ENCODE data around the gene TLR3. TPM values are rescaled to one million over a fixed set of nuclear protein-coding genes. Genes with fewer than 3 reads are reported as not detected.

Gene TLR3
- total RNA-seq: under 1 TPM; 0.11 to 0.33 TPM
- 5.2 TPM for polyA plus RNA-seq

GRCh38 chr4:186068581-186069348, at the start of gene TLR3:
TSS of gene TLR3 (plus strand) at chr4:186069156. CDS start at chr4:186076620, 7,464 bp downstream.
- DNase-seq: peak in 2 of 5 donors; percentile 4 to 17
- Histone ChIP-seq H3K36me3 (ENCODE audit: insufficient read depth, low read length) (no peaks in the 10 kb centered on the region), H3K9me3 (ENCODE audit: low read length) (no peaks in the 10 kb centered on the region), H3K4me1 (ENCODE audit: insufficient read depth, low read length) (peaks cover 16% of the 10 kb centered on the region), H3K4me3 (ENCODE audit: low read length) (peak within 1 kb of the TSS; percentile 67), H3K27me3 (ENCODE audit: insufficient read depth, low read length, poor library complexity, severe bottlenecking) (no peaks in the 10 kb centered on the region), H3K27ac (ENCODE audit: low read depth, low read length) (peak within 1 kb of the TSS; percentile 11)
- peak within 1 kb of the TSS; percentile 81 to 90 (median 83) for H3K4me3 Mint-ChIP-seq
- H3K27me3 Mint-ChIP-seq: peaks cover 4 to 17% of the 10 kb centered on the region in 2 donors
- H3K9me3 Mint-ChIP-seq: no peaks in the 10 kb centered on the region
- H3K36me3 Mint-ChIP-seq: no peaks in the 10 kb centered on the region
- ChIA-PET POLR2A (interaction anchor here (1.9 kb wide), 1 partner anchor 122 kb away, joined by 7 read pairs; the partner anchor contains the start of gene CYP4V2), CTCF (interaction anchor here (0.7 to 3.2 kb wide), 11 partner anchors 12 to 519 kb away, joined by 3 to 13 read pairs (median 4); partner anchors contain the start of gene CYP4V2)
- H3K27ac Mint-ChIP-seq: peak within 1 kb of the TSS; percentile 10 to 87 (median 77)
- peaks cover 28 to 36% (median 28%) of the 10 kb centered on the region in 3 donors for H3K4me1 Mint-ChIP-seq

- POLR2A ChIA-PET: interaction anchor here (0.6 kb wide), 1 partner anchor 42 kb away, joined by 3 read pairs; no protein-coding TSS in a partner anchor
- CTCF ChIA-PET: no interaction called here
- peaks cover 10 to 39% of the 10 kb centered on the region in 2 donors for H3K27me3 Mint-ChIP-seq
These were observed 49.7 kb upstream of the TLR3 start for GRCh38 chr4:186019269-186019668.

GRCh38 chr4:186020106-186020792, 48.7 kb upstream of the TLR3 start:
- Histone ChIP-seq H3K4me3 (ENCODE audit: low read length) (no peak overlapping the region), H3K4me1 (ENCODE audit: insufficient read depth, low read length) (no peaks in the 10 kb centered on the region), H3K9me3 (ENCODE audit: low read length) (no peaks in the 10 kb centered on the region), H3K27me3 (ENCODE audit: insufficient read depth, low read length, poor library complexity, severe bottlenecking) (no peaks in the 10 kb centered on the region), H3K36me3 (ENCODE audit: insufficient read depth, low read length) (no peaks in the 10 kb centered on the region), H3K27ac (ENCODE audit: low read depth, low read length) (no peak overlapping the region)
- POLR2A ChIA-PET: no interaction called here
- H3K27me3 Mint-ChIP-seq: peaks cover 7 to 40% of the 10 kb centered on the region in 2 donors
- DNase-seq: no peak
- H3K4me1 Mint-ChIP-seq: no peaks in the 10 kb centered on the region
- no peaks in the 10 kb centered on the region for H3K36me3 Mint-ChIP-seq
- H3K4me3 Mint-ChIP-seq: no peak overlapping the region
- H3K9me3 Mint-ChIP-seq: no peaks in the 10 kb centered on the region
- CTCF ChIA-PET: no interaction called here
- H3K27ac Mint-ChIP-seq: no peak overlapping the region

More at GRCh38 chr4:186019269-186019668, 49.7 kb upstream of the TLR3 start:
- Mint-ChIP-seq H3K27ac (peak overlapping the region in 1 of 8 donors; percentile 39), H3K36me3 (no peaks in the 10 kb centered on the region), H3K4me1 (no peaks in the 10 kb centered on the region), H3K9me3 (no peaks in the 10 kb centered on the region), H3K4me3 (no peak overlapping the region)
- Histone ChIP-seq H3K36me3 (ENCODE audit: insufficient read depth, low read length) (no peaks in the 10 kb centered on the region), H3K4me3 (ENCODE audit: low read length) (no peak overlapping the region), H3K4me1 (ENCODE audit: insufficient read depth, low read length) (no peaks in the 10 kb centered on the region), H3K9me3 (ENCODE audit: low read length) (no peaks in the 10 kb centered on the region), H3K27ac (ENCODE audit: low read depth, low read length) (no peak overlapping the region), H3K27me3 (ENCODE audit: insufficient read depth, low read length, poor library complexity, severe bottlenecking) (no peaks in the 10 kb centered on the region)
- no peak for DNase-seq

DNA sequence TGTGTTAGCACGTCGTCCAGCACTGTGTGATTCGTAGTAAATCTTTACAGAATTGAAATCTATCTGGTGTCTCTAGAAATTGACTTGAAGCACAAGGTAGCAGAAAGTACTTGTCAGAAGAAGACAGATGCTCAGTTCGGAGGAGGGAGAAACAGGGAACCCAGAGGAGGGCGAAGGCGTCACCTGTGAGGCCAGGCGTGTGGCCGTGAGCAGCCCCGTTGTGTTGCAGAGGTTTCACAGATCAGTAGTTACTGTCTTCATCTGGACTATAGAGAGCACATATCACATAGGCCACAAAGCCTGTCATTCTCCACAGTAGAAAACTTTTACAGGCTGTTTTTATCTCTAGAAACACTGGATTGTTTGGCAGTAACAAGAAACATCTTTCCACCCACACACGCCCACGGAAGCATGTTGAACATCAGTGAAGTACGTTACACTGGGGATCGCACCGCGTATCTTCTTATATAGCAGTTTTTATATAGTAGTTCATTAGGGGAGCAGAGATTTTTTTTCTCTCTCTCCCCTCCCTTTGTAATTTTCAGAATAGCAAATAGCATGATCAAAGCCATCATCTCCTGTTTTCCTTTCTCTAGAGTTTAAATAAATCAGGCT, 48.1 kb upstream of the TLR3 start:
- Histone ChIP-seq H3K27me3 (ENCODE audit: insufficient read depth, low read length, poor library complexity, severe bottlenecking) (no peaks in the 10 kb centered on the region), H3K4me1 (ENCODE audit: insufficient read depth, low read length) (no peaks in the 10 kb centered on the region), H3K9me3 (ENCODE audit: low read length) (no peaks in the 10 kb centered on the region), H3K27ac (ENCODE audit: low read depth, low read length) (no peak overlapping the region), H3K4me3 (ENCODE audit: low read length) (no peak overlapping the region), H3K36me3 (ENCODE audit: insufficient read depth, low read length) (no peaks in the 10 kb centered on the region)
- CTCF ChIA-PET: no interaction called here
- no peak overlapping the region for H3K27ac Mint-ChIP-seq
- peaks cover 10 to 38% of the 10 kb centered on the region in 2 donors for H3K27me3 Mint-ChIP-seq
- no peaks in the 10 kb centered on the region for H3K4me1 Mint-ChIP-seq
- H3K36me3 Mint-ChIP-seq: no peaks in the 10 kb centered on the region
- no peak overlapping the region for H3K4me3 Mint-ChIP-seq
- POLR2A ChIA-PET: no interaction called here
- DNase-seq: no peak
- H3K9me3 Mint-ChIP-seq: no peaks in the 10 kb centered on the region

DNA sequence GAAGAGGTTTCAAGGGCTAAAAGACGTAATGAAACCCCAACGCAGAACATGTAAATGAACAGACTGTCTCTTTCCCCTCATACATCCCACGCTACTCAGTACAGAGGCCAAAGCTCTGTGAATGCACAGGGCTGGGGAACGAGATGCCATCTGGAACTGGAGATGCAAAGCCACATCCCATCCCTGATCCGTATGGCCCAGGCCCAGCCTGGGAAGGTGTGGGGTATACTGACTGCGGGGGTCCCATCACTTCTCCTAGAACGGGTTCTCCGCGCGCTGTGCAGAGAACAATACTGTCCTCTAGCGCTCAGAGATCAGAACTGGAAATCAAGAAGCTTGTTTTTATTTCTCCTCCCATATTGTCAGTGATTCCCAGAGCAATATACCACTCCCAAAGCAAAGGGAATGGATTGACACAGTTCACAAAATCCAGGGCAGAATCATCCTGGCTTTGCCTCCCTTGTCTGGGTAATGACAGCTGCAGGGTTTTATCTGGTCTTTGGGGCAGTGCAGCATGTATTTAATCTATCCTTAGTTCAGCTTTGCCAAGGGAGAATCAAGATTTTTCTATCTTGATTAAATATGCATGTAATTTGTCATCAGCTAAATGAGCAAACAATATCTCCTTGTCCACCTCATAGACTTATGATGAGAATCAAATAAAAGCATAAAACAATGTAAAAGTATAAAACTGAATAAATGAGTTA, 47.3 kb upstream of the TLR3 start:
- H3K4me3 ChIP-seq (ENCODE audit: low read length): no peak overlapping the region
- no peak overlapping the region for H3K27ac Mint-ChIP-seq
- CTCF ChIA-PET: no interaction called here
- no peak for DNase-seq
- no peaks in the 10 kb centered on the region for H3K36me3 ChIP-seq (ENCODE audit: insufficient read depth, low read length)
- peaks cover 10 to 37% of the 10 kb centered on the region in 2 donors for H3K27me3 Mint-ChIP-seq
- no peaks in the 10 kb centered on the region for H3K9me3 Mint-ChIP-seq
- no peaks in the 10 kb centered on the region for H3K27me3 ChIP-seq (ENCODE audit: insufficient read depth, low read length, poor library complexity, severe bottlenecking)
- no peaks in the 10 kb centered on the region for H3K36me3 Mint-ChIP-seq
- no peak overlapping the region for H3K4me3 Mint-ChIP-seq
- no peaks in the 10 kb centered on the region for H3K4me1 ChIP-seq (ENCODE audit: insufficient read depth, low read length)
- no peaks in the 10 kb centered on the region for H3K9me3 ChIP-seq (ENCODE audit: low read length)
- H3K4me1 Mint-ChIP-seq: no peaks in the 10 kb centered on the region
- no peak overlapping the region for H3K27ac ChIP-seq (ENCODE audit: low read depth, low read length)
- POLR2A ChIA-PET: no interaction called here

DNA sequence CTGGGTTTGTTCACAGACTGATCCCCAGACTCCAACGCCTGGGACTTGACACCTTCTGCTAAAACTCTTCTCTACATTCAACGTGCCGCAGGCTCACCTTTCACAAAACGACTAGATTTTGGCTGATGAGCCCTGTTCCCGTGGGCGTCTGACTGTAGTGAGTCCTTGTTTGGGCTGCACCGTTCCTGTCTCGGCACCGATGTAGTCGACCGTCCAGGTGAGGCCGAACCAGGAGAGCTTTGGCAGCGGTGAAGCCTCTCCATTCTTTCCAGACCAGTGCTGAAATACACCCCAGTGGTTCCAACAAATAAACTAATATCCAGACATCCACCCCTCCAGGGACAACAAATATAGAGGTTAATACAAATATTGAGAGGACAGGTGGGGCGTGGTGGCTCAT, 45.0 kb upstream of the TLR3 start:
- Mint-ChIP-seq H3K4me1 (no peaks in the 10 kb centered on the region), H3K27me3 (peaks cover 8 to 28% of the 10 kb centered on the region in 2 donors), H3K4me3 (no peak overlapping the region), H3K36me3 (no peaks in the 10 kb centered on the region), H3K27ac (no peak overlapping the region), H3K9me3 (peaks cover 0 to 3% (median 0%) of the 10 kb centered on the region in 5 donors)
- H3K4me1 ChIP-seq (ENCODE audit: insufficient read depth, low read length): no peaks in the 10 kb centered on the region
- CTCF ChIA-PET: no interaction called here
- no peaks in the 10 kb centered on the region for H3K27me3 ChIP-seq (ENCODE audit: insufficient read depth, low read length, poor library complexity, severe bottlenecking)
- no peak overlapping the region for H3K27ac ChIP-seq (ENCODE audit: low read depth, low read length)
- H3K9me3 ChIP-seq (ENCODE audit: low read length): no peaks in the 10 kb centered on the region
- H3K4me3 ChIP-seq (ENCODE audit: low read length): no peak overlapping the region
- POLR2A ChIA-PET: no interaction called here
- DNase-seq: no peak
- H3K36me3 ChIP-seq (ENCODE audit: insufficient read depth, low read length): no peaks in the 10 kb centered on the region

DNA sequence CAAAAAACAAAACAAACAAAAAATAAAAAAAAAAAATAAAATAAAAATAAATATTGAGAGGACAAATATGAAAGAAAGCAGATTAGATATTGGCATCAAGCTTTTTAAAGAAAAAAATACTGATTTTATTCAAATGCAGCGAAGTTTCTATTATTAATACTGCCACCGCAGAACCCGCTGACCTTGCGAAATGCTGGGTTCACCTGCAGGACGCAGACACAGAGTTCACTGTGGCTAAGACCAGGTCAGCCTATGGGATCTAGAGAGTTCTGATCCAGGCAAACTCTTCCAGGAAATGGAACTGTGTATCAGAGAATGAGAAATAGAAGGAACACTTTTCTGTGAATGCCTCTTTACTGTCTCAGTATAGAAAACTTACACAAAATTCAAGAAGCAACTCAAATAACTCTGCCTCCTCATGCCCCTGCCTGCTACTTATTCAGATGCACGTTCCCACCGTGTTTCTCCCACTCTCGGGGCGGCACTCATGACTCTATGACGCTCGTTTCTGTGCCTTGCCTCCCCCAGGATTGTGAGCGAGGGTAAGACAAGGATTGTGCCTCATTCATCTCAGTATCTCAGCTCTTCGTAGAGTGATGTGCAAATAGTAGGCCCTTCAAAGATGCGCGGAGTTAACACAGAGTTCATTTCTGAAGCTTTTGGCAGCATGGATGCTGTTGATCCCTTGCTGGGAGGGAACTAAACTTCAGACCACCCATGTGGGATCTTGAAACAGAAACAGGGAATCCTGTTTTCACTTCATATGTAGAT, 44.1 kb upstream of the TLR3 start:
- POLR2A ChIA-PET: no interaction called here
- Mint-ChIP-seq H3K9me3 (peaks cover 0 to 3% (median 0%) of the 10 kb centered on the region in 5 donors), H3K27me3 (peaks cover 8 to 32% of the 10 kb centered on the region in 2 donors), H3K4me3 (no peak overlapping the region), H3K27ac (no peak overlapping the region), H3K36me3 (no peaks in the 10 kb centered on the region), H3K4me1 (no peaks in the 10 kb centered on the region)
- H3K9me3 ChIP-seq (ENCODE audit: low read length): no peaks in the 10 kb centered on the region
- H3K27me3 ChIP-seq (ENCODE audit: insufficient read depth, low read length, poor library complexity, severe bottlenecking): no peaks in the 10 kb centered on the region
- H3K36me3 ChIP-seq (ENCODE audit: insufficient read depth, low read length): no peaks in the 10 kb centered on the region
- DNase-seq: no peak
- H3K4me3 ChIP-seq (ENCODE audit: low read length): no peak overlapping the region
- CTCF ChIA-PET: no interaction called here
- no peaks in the 10 kb centered on the region for H3K4me1 ChIP-seq (ENCODE audit: insufficient read depth, low read length)
- no peak overlapping the region for H3K27ac ChIP-seq (ENCODE audit: low read depth, low read length)

All from CD8-positive, alpha-beta memory T cell (primary cell).